HG02840 (cell line): Measurements from ENCODE around the gene ZBTB44.
A peak's percentile ranks its signal among the peaks of the same experiment; 100 is the strongest.
"Not testable (repeated sequence)": the region's sequence is repeated elsewhere in the genome, so short reads cannot be mapped to it uniquely, and the experiment has no call there.

ENCODE experiments used
- ATAC-seq: cut with Tn5 transposase; IDR thresholded peaks from one replicate; pipeline ENCODE4 v1.9.1; 2021; ENCODE audit warnings: mild to moderate bottlenecking, moderate library complexity, moderate number of reproducible peaks; ENCODE audit not compliant: unreplicated experiment, low FRiP score

ZBTB44 gene

GRCh38 chr11:130251763-130252162, 63.0 kb downstream of the ZBTB44 start:
- not testable (repeated sequence) for ATAC-seq

GRCh38 chr11:130249929-130250328, 64.8 kb downstream of the ZBTB44 start:
- not testable (repeated sequence) for ATAC-seq

- ATAC-seq, result no peak
These were observed 65.3 kb downstream of the ZBTB44 start for GRCh38 chr11:130249371-130249770.

- no peak for ATAC-seq
These were observed 67.4 kb downstream of the ZBTB44 start for GRCh38 chr11:130247319-130247718.

GRCh38 chr11:130246738-130247137, 68.0 kb downstream of the ZBTB44 start:
- ATAC-seq, result no peak

- ATAC-seq, result no peak
These were observed 68.4 kb downstream of the ZBTB44 start for GRCh38 chr11:130246270-130246669.

GRCh38 chr11:130245375-130245774, 69.3 kb downstream of the ZBTB44 start:
- ATAC-seq, result not testable (repeated sequence)

- no peak for ATAC-seq
These were observed 69.9 kb downstream of the ZBTB44 start for GRCh38 chr11:130244848-130245247.

- peak; percentile 61 for ATAC-seq
These were observed 70.9 kb downstream of the ZBTB44 start for GRCh38 chr11:130243816-130244215.

GRCh38 chr11:130241713-130242112, 73.0 kb downstream of the ZBTB44 start:
- ATAC-seq, result no peak

GRCh38 chr11:130237282-130238006, 77.3 kb downstream of the ZBTB44 start:
- ATAC-seq, result no peak

GRCh38 chr11:130234315-130234714, 80.4 kb downstream of the ZBTB44 start:
- ATAC-seq, result no peak

GRCh38 chr11:130233888-130234287, 80.8 kb downstream of the ZBTB44 start:
- ATAC-seq, result not testable (repeated sequence)

GRCh38 chr11:130233486-130233885, 81.2 kb downstream of the ZBTB44 start:
- ATAC-seq, result not testable (repeated sequence)

- no peak for ATAC-seq
These were observed 87.3 kb downstream of the ZBTB44 start for GRCh38 chr11:130227373-130227772.

GRCh38 chr11:130223291-130223971, 91.3 kb downstream of the ZBTB44 start:
- ATAC-seq, result no peak

GRCh38 chr11:130220311-130221035, 94.2 kb downstream of the ZBTB44 start:
- ATAC-seq, result no peak

GRCh38 chr11:130219148-130219547, 95.6 kb downstream of the ZBTB44 start:
- no peak for ATAC-seq

- ATAC-seq, result no peak
These were observed 96.1 kb downstream of the ZBTB44 start for GRCh38 chr11:130218501-130219070.

- no peak for ATAC-seq
These were observed 97.3 kb downstream of the ZBTB44 start for GRCh38 chr11:130217133-130218031.
